IMR-90 (cell line): ENCODE results near the gene PTH. TPM values are rescaled to one million over a fixed set of nuclear protein-coding genes. Genes with fewer than 3 reads are reported as not detected.

Experiments used
- ATAC-seq: fragments of 200-7000 bp; cut with Tn5 transposase; 2 replicates; pipeline ENCODE4 v1.9.1; 2020; ENCODE audit warnings: low read depth, mild to moderate bottlenecking, moderate library complexity
- BruUV-seq: library from RNA; stranded (reverse); fragments of 400-500 nt; replicated peaks from 2 replicates; lab custom pipeline; 2021; lab: Mats Ljungman, UMichigan
- CTCF ChIA-PET: fragments of 300-600 bp; formaldehyde crosslinking; extraction: SDS; loops from one replicate; lab custom pipeline; 2021; ENCODE audit warnings: antibody characterized with exemption; lab: Yijun Ruan, JAX
- POLR2A ChIA-PET: fragments of 300-600 bp; sonication (Branson Sonifier 250); formaldehyde crosslinking; loops from one replicate; lab custom pipeline; 2022; ENCODE audit warnings: antibody characterized with exemption; ENCODE audit not compliant: unreplicated experiment; lab: Charles Lee
- DNase-seq: peaks from one replicate; pipeline ENCODE4 v3.0.0; 2013
- H2AFZ ChIP-seq: replicated peaks from 2 replicates; pipeline ENCODE3; 2013; ENCODE audit warnings: low read length, mild to moderate bottlenecking; ENCODE audit not compliant: poor library complexity
- H2AK5ac ChIP-seq: 2 replicates; pipeline ENCODE4 v1.6.1; 2013; ENCODE audit warnings: low read depth, low read length, inconsistent platforms
- H2AK9ac ChIP-seq: replicated peaks from 2 replicates; pipeline ENCODE3; 2013; ENCODE audit warnings: mild to moderate bottlenecking, low read depth, low read length, moderate library complexity; ENCODE audit not compliant: poor library complexity
- H2BK120ac ChIP-seq: 2 replicates; pipeline ENCODE4 v1.6.1; 2013; ENCODE audit warnings: low read depth, low read length, inconsistent platforms
- H2BK15ac ChIP-seq: 3 replicates; pipeline ENCODE4 v1.6.1; 2013; ENCODE audit warnings: low read depth, low read length, inconsistent platforms
- H2BK20ac ChIP-seq: 2 replicates; pipeline ENCODE4 v1.6.1; 2013; ENCODE audit warnings: low read depth, mild to moderate bottlenecking, inconsistent platforms, low read length, moderate library complexity
- H2BK5ac ChIP-seq: 2 replicates; pipeline ENCODE4 v1.6.1; 2013; ENCODE audit warnings: mild to moderate bottlenecking, low read depth, low read length, inconsistent platforms; ENCODE audit not compliant: poor library complexity, severe bottlenecking
- H3K14ac ChIP-seq: replicated peaks from 2 replicates; pipeline ENCODE4 v1.6.1; 2013; ENCODE audit warnings: low read depth, low read length, inconsistent platforms
- H3K18ac ChIP-seq: 2 replicates; pipeline ENCODE4 v1.6.1; 2013; ENCODE audit warnings: low read depth, low read length, control low read depth
- H3K23ac ChIP-seq: 2 replicates; pipeline ENCODE4 v1.6.1; 2013; ENCODE audit warnings: low read depth, low read length, inconsistent platforms
- H3K27ac ChIP-seq: 2 replicates; pipeline ENCODE4 v1.5.1; 2013; ENCODE audit warnings: mild to moderate bottlenecking, control low read depth, low read length; ENCODE audit not compliant: insufficient read depth
- H3K27me3 ChIP-seq: 2 replicates; pipeline ENCODE4 v1.6.1; 2013; ENCODE audit warnings: low read length; ENCODE audit not compliant: control insufficient read depth, insufficient read depth
- H3K36me3 ChIP-seq: 2 replicates; pipeline ENCODE4 v1.6.1; 2013; ENCODE audit warnings: low read length, mixed read lengths; ENCODE audit not compliant: control insufficient read depth, insufficient read depth
- H3K4ac ChIP-seq: 2 replicates; pipeline ENCODE4 v1.6.1; 2013; ENCODE audit warnings: low read depth, low read length, inconsistent platforms
- H3K4me1 ChIP-seq: 2 replicates; pipeline ENCODE4 v1.6.1; 2013; ENCODE audit warnings: low read length, mixed read lengths; ENCODE audit not compliant: control insufficient read depth, insufficient read depth
- H3K4me2 ChIP-seq: 2 replicates; pipeline ENCODE4 v1.6.1; 2013; ENCODE audit warnings: low read depth, mild to moderate bottlenecking, control low read depth, low read length, moderate library complexity
- H3K4me3 ChIP-seq: 2 replicates; pipeline ENCODE4 v1.5.1; 2013; ENCODE audit warnings: low read depth, mild to moderate bottlenecking, control low read depth, low read length, moderate library complexity; ENCODE audit not compliant: insufficient read depth
- H3K56ac ChIP-seq: 2 replicates; pipeline ENCODE4 v1.6.1; 2013; ENCODE audit warnings: low read length, inconsistent platforms; ENCODE audit not compliant: insufficient read depth; ENCODE audit errors: extremely low read depth
- H3K79me1 ChIP-seq, 2 experiments: 2 replicates each; pipeline ENCODE4 v1.6.1; 2013; ENCODE audit warnings: low read length in 2 of 2, inconsistent platforms in 1 of 2, low read depth in 1 of 2
- H3K9ac ChIP-seq: 2 replicates; pipeline ENCODE4 v1.6.1; 2013; ENCODE audit warnings: low read depth, low read length, control low read depth
- H3K9me1 ChIP-seq: 2 replicates; pipeline ENCODE4 v1.6.1; 2013; ENCODE audit warnings: low read length, inconsistent platforms; ENCODE audit not compliant: insufficient read depth
- H3K9me3 ChIP-seq: 2 replicates; pipeline ENCODE4 v1.6.1; 2013; ENCODE audit warnings: low read length; ENCODE audit not compliant: control insufficient read depth, insufficient read depth
- H4K20me1 ChIP-seq: 2 replicates; pipeline ENCODE4 v1.6.1; 2013; ENCODE audit warnings: low read length, inconsistent platforms; ENCODE audit not compliant: insufficient read depth
- H4K5ac ChIP-seq: 2 replicates; pipeline ENCODE4 v1.6.1; 2013; ENCODE audit warnings: mild to moderate bottlenecking, low read depth, low read length, control low read depth
- H4K8ac ChIP-seq, 2 experiments: 2 replicates each; pipeline ENCODE4 v1.6.1; 2013; ENCODE audit warnings: low read depth in 2 of 2, low read length in 2 of 2, control low read depth in 1 of 2, inconsistent platforms in 1 of 2
- H4K91ac ChIP-seq: 2 replicates; pipeline ENCODE4 v1.6.1; 2013; ENCODE audit warnings: low read depth, low read length, inconsistent platforms; ENCODE audit not compliant: insufficient read depth
- BHLHE40 ChIP-seq: fragments of 150-350 bp; IDR thresholded peaks from 2 replicates; pipeline ENCODE4 v1.6.1; 2016; ENCODE audit warnings: mild to moderate bottlenecking, low read depth, low read length
- CHD1 ChIP-seq: IDR thresholded peaks from 2 replicates; pipeline ENCODE4 v1.6.1; 2012; ENCODE audit warnings: low read depth, low read length, improper control_type of control experiment
- CTCF ChIP-seq: conservative IDR thresholded peaks from 2 replicates; pipeline ENCODE4 v1.5.1; 2012; ENCODE audit warnings: mild to moderate bottlenecking, low read depth, low read length, improper control_type of control experiment
- FOS ChIP-seq: fragments of 150-350 bp; IDR thresholded peaks from 2 replicates; pipeline ENCODE4 v1.6.1; 2016; ENCODE audit warnings: low read depth, low read length
- MAFK ChIP-seq: IDR thresholded peaks from 2 replicates; pipeline ENCODE4 v1.6.1; 2012; ENCODE audit warnings: low read depth, low read length, improper control_type of control experiment
- MAZ ChIP-seq: IDR thresholded peaks from 2 replicates; pipeline ENCODE4 v1.6.1; 2012; ENCODE audit warnings: low read depth, mild to moderate bottlenecking, low read length, improper control_type of control experiment, moderate library complexity, borderline replicate concordance
- NFE2L2 ChIP-seq: fragments of 150-350 bp; IDR thresholded peaks from 2 replicates; pipeline ENCODE4 v1.6.1; 2016; ENCODE audit warnings: low read depth, mild to moderate bottlenecking, low read length
- POLR2A ChIP-seq: IDR thresholded peaks from 2 replicates; pipeline ENCODE4 v1.6.1; 2012; ENCODE audit warnings: mild to moderate bottlenecking, low read depth, low read length
- SMC3 ChIP-seq: fragments of 150-350 bp; IDR thresholded peaks from 2 replicates; pipeline ENCODE4 v1.6.1; 2016; ENCODE audit warnings: low read depth, mild to moderate bottlenecking, antibody characterized with exemption, low read length, moderate library complexity
- USF2 ChIP-seq: fragments of 150-350 bp; IDR thresholded peaks from 2 replicates; pipeline ENCODE4 v1.6.1; 2017; ENCODE audit warnings: mild to moderate bottlenecking, antibody characterized with exemption, low read length, low read depth
- WGBS, 2 experiments: methylation state at CpG; one replicate each; pipeline versions ENCODE4 v1.1.5 to v1.1.7; 2013; ENCODE audit warnings: missing lambda C conversion rate in 2 of 2; ENCODE audit not compliant: insufficient read length in 1 of 2; ENCODE audit errors: extremely low coverage in 2 of 2; 5-methylcytosine and 5-hydroxymethylcytosine counted together
- dilution Hi-C: fragments of 300-500 bp; cut with HindIII; formaldehyde crosslinking; loops from one replicate; pipeline ENCODE4 v1.14.3; 2018; ENCODE audit warnings: low sequenced_read_pairs; ENCODE audit not compliant: unreplicated experiment
- in situ Hi-C: fragments of 300-500 bp; cut with MboI; formaldehyde crosslinking; loops from 3 replicates; pipeline ENCODE4 v1.14.3; 2019; ENCODE audit warnings: low sequenced_read_pairs, inconsistent platforms, mixed read lengths
- intact Hi-C: fragments of 100-400 bp; cut with micrococcal nuclease; formaldehyde crosslinking; loops from 2 replicates; pipeline ENCODE4 v1.10.0; 2022
- polyA plus RNA-seq, 3 experiments: library from polyadenylated mRNA; depleted of rRNA; stranded (reverse); fragments of >200 nt; gene quantifications; 2 replicates each; pipeline ENCODE4 v1.2.3, GENCODE V29; 2012; ENCODE audit warnings: low replicate concordance in 1 of 3
- total RNA-seq: library from RNA; depleted of rRNA; stranded (reverse); fragments of >200 nt; gene quantifications from 2 replicates; pipeline ENCODE4 v1.2.3, GENCODE V29; 2012

PTH gene
- total and polyA plus RNA-seq, 2 of the 4 experiments (the other 2 are of a cell fraction) = not detected

GRCh38 chr11:13462311-13462900, 33.4 kb downstream of the PTH start (continued):
- TF ChIP-seq USF2 (no peak), CHD1 (no peak)

GRCh38 chr11:13461291-13461690, 34.5 kb downstream of the PTH start:
- H3K14ac ChIP-seq = no peak overlapping the region
- no peak overlapping the region for H2BK20ac ChIP-seq
- no peak overlapping the region for H3K4ac ChIP-seq
- no peak overlapping the region for H2BK5ac ChIP-seq
- peaks cover 3% of the 10 kb centered on the region for H3K4me1 ChIP-seq
- H3K56ac ChIP-seq = no peak overlapping the region
- H4K8ac ChIP-seq = no peak overlapping the region
- H3K4me3 ChIP-seq = no peak overlapping the region
- POLR2A ChIA-PET = no interaction called here
- H2AFZ ChIP-seq = no peak overlapping the region
- H3K9me1 ChIP-seq = 0 out of 2 replicates have a peak, but pooled peaks cover 3% of the 10 kb centered on the region
- dilution Hi-C loops = no loop called here
- no peak overlapping the region for H3K9ac ChIP-seq
- intact Hi-C loops = loop anchor here (5.0 to 10.0 kb wide), 2 partner anchors 186 to 254 kb away; partner anchors contain the start of gene BMAL1
- H2BK120ac ChIP-seq = no peak overlapping the region
- DNase-seq (no peak), ATAC-seq (no peak)
- no CpG with 5 or more reads among the region's 3 CpGs for WGBS, 2 experiments
- H3K4me2 ChIP-seq = peak overlapping the region; percentile 16; the same call in 1 of the 2 replicates
- H3K36me3 ChIP-seq = no peaks in the 10 kb centered on the region
- no TSS peak for BruUV-seq
- no peaks in the 10 kb centered on the region for H3K27me3 ChIP-seq
- no peak overlapping the region for H3K27ac ChIP-seq
- in situ Hi-C loops = no loop called here
- H3K23ac ChIP-seq = no peak overlapping the region
- no peak overlapping the region for H2AK5ac ChIP-seq
- no peak overlapping the region for H3K18ac ChIP-seq
- no peak overlapping the region for H4K91ac ChIP-seq
- CTCF ChIA-PET = no interaction called here
- peaks cover 8 to 36% of the 10 kb centered on the region in 2 experiments for H3K79me1 ChIP-seq
- H2AK9ac ChIP-seq = no peak overlapping the region
- no peak overlapping the region for H4K5ac ChIP-seq
- H2BK15ac ChIP-seq = no peak overlapping the region
- no peak for TF ChIP-seq MAFK
- no peak for TF ChIP-seq FOS
- TF ChIP-seq USF2 = no peak
- TF ChIP-seq CTCF = no peak
- TF ChIP-seq MAZ = no peak
- no peak for TF ChIP-seq BHLHE40
- TF ChIP-seq SMC3 = no peak
- no peak for TF ChIP-seq NFE2L2
- TF ChIP-seq POLR2A = no peak
- H4K20me1 ChIP-seq = peaks cover 5% of the 10 kb centered on the region; the same call in 1 of the 2 replicates
- no peaks in the 10 kb centered on the region for H3K9me3 ChIP-seq
